ENCODE data around the gene HSPBP1.

- TF ChIP-seq ATF3 (IDR thresholded peaks at IDR 0.05) (no peak), POLR2AphosphoS5 (IDR thresholded peaks at IDR 0.05; ENCODE audit: low read depth, low read length) (no peak), POLR2A (IDR thresholded peaks at IDR 0.05; ENCODE audit: borderline replicate concordance, extremely low read depth, insufficient read depth, insufficient read length) (no peak), EZH2phosphoT487 (IDR thresholded peaks at IDR 0.05; ENCODE audit: borderline replicate concordance) (no peak), EZH2 (IDR thresholded peaks at IDR 0.05) (no peak), ZFX (IDR thresholded peaks at IDR 0.05) (no peak), RAD21 (IDR thresholded peaks at IDR 0.05; ENCODE audit: low read depth) (no peak), ELF1 (IDR thresholded peaks at IDR 0.05; ENCODE audit: borderline replicate concordance, low read depth) (no peak), JUND (IDR thresholded peaks at IDR 0.05) (no peak), TCF7L2 (IDR thresholded peaks at IDR 0.05; ENCODE audit: borderline replicate concordance, extremely low read depth, insufficient read depth, insufficient read length) (no peak)
- TF ChIP-seq, protein P1, sequence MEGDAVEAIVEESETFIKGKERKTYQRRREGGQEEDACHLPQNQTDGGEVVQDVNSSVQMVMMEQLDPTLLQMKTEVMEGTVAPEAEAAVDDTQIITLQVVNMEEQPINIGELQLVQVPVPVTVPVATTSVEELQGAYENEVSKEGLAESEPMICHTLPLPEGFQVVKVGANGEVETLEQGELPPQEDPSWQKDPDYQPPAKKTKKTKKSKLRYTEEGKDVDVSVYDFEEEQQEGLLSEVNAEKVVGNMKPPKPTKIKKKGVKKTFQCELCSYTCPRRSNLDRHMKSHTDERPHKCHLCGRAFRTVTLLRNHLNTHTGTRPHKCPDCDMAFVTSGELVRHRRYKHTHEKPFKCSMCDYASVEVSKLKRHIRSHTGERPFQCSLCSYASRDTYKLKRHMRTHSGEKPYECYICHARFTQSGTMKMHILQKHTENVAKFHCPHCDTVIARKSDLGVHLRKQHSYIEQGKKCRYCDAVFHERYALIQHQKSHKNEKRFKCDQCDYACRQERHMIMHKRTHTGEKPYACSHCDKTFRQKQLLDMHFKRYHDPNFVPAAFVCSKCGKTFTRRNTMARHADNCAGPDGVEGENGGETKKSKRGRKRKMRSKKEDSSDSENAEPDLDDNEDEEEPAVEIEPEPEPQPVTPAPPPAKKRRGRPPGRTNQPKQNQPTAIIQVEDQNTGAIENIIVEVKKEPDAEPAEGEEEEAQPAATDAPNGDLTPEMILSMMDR (IDR thresholded peaks at IDR 0.05 in 2 of 3, conservative IDR thresholded peaks at IDR 0.05 in 1 of 3; ENCODE audit: borderline replicate concordance in 1 of 3, insufficient read depth in 1 of 3, low read depth in 2 of 3, low read length in 2 of 3) = no peak
Observed at GRCh38 chr19:55266840-55267239, 13.1 kb downstream of the HSPBP1 start.
